SK-N-SH (cell line): Measurements from ENCODE around the gene ANKRD44. TPM values are rescaled to one million over a fixed set of nuclear protein-coding genes. Genes with fewer than 3 reads are reported as not detected.

Experiments used
- CTCF ChIA-PET: fragments of 300-600, 350-600 bp; formaldehyde crosslinking; extraction: SDS; loops from one replicate; lab custom pipeline; 2021; lab: Yijun Ruan, JAX
- POLR2A ChIA-PET: fragments of 350-600 bp; sonication (Branson Sonifier 250); formaldehyde crosslinking; extraction: SDS; loops from one replicate; lab custom pipeline; 2020; ENCODE audit warnings: antibody characterized with exemption, inconsistent platforms; lab: Yijun Ruan, JAX
- DNase-seq: peaks from one replicate; pipeline ENCODE4 v3.0.0; 2012
- H2AFZ ChIP-seq: fragments of 200-600 bp; sonication (generic); 2 replicates; pipeline ENCODE4 v1.8.1; 2016; ENCODE audit warnings: antibody characterized with exemption, mild to moderate bottlenecking, low read depth
- H3F3A ChIP-seq: fragments of 200-600 bp; sonication (generic); replicated peaks from 2 replicates; pipeline ENCODE3; 2016; ENCODE audit warnings: antibody characterized with exemption, mild to moderate bottlenecking; ENCODE audit not compliant: insufficient read depth
- H3K27ac ChIP-seq, 2 experiments: fragments of 200-500 bp in 1 of 2; fragments of 200-600 bp in 1 of 2; sonication (Bioruptor generic) in 1 of 2; sonication (generic), shearing (Covaris generic) in 1 of 2; 2 replicates each; pipeline versions ENCODE4 v1.5.1 to v1.6.1; 2014 to 2016; ENCODE audit warnings: low read depth in 2 of 2, inconsistent platforms in 1 of 2, low read length in 1 of 2, mild to moderate bottlenecking in 1 of 2, mixed read lengths in 1 of 2
- H3K27me3 ChIP-seq: fragments of 200-600 bp; sonication (generic), shearing (Covaris generic); 2 replicates; pipeline ENCODE4 v1.6.1; 2016; ENCODE audit warnings: mixed run types; ENCODE audit not compliant: insufficient read depth
- H3K36me3 ChIP-seq, 2 experiments: fragments of 200-500 bp in 1 of 2; fragments of 200-600 bp in 1 of 2; sonication (Bioruptor generic) in 1 of 2; sonication (generic) in 1 of 2; replicated peaks in 1 of 2; 2 replicates each; pipeline versions ENCODE3 to v1.5.1; 2014 to 2016; ENCODE audit warnings: low read length in 1 of 2, mild to moderate bottlenecking in 1 of 2; ENCODE audit not compliant: insufficient read depth in 2 of 2, control insufficient read depth in 1 of 2
- H3K4me1 ChIP-seq, 2 experiments: fragments of 200-500 bp in 1 of 2; fragments of 200-600 bp in 1 of 2; sonication (Bioruptor generic) in 1 of 2; sonication (generic), shearing (Covaris generic) in 1 of 2; 2 replicates each; pipeline versions ENCODE4 v1.5.1 to v1.6.1; 2014 to 2016; ENCODE audit warnings: low read depth in 1 of 2, low read length in 1 of 2, mixed run types in 1 of 2; ENCODE audit not compliant: insufficient read depth in 2 of 2, control insufficient read depth in 1 of 2
- H3K4me2 ChIP-seq: fragments of 200-600 bp; sonication (generic), shearing (Covaris generic); 2 replicates; pipeline ENCODE4 v1.6.1; 2017; ENCODE audit warnings: mixed run types
- H3K4me3 ChIP-seq, 2 experiments: fragments of 200-500 bp in 1 of 2; fragments of 200-600 bp in 1 of 2; sonication (Bioruptor generic) in 1 of 2; sonication (generic), shearing (Covaris generic) in 1 of 2; 2 replicates each; pipeline versions ENCODE4 v1.5.1 to v1.8.1; 2014 to 2016; ENCODE audit warnings: low read depth in 2 of 2, inconsistent platforms in 1 of 2, low read length in 1 of 2, mild to moderate bottlenecking in 1 of 2, mixed read lengths in 1 of 2, moderate library complexity in 1 of 2
- H3K79me2 ChIP-seq: fragments of 200-600 bp; sonication (generic); 2 replicates; pipeline ENCODE4 v1.8.1; 2017; ENCODE audit warnings: mild to moderate bottlenecking; ENCODE audit not compliant: insufficient read depth
- H3K9ac ChIP-seq: fragments of 200-600 bp; sonication (generic); 2 replicates; pipeline ENCODE4 v1.6.1; 2017; ENCODE audit warnings: mixed run types
- H3K9me2 ChIP-seq: fragments of 200-600 bp; sonication (generic); 2 replicates; pipeline ENCODE4 v1.6.1; 2017; ENCODE audit warnings: mixed run types
- H3K9me3 ChIP-seq: fragments of 200-600 bp; sonication (generic); 2 replicates; pipeline ENCODE4 v1.6.1; 2017; ENCODE audit warnings: mixed run types, mild to moderate bottlenecking, moderate library complexity
- H4K20me1 ChIP-seq: fragments of 200-600 bp; sonication (generic); 2 replicates; pipeline ENCODE4 v1.6.1; 2017; ENCODE audit warnings: mild to moderate bottlenecking, mixed run types; ENCODE audit not compliant: insufficient read depth
- EP300 ChIP-seq, 2 experiments: IDR thresholded peaks; 2 replicates each; pipeline versions ENCODE4 v1.4.0 to v1.6.1; 2012; ENCODE audit warnings: borderline replicate concordance in 1 of 2, low read depth in 1 of 2, low read length in 1 of 2
- FOXJ3 ChIP-seq: sonication (generic); formaldehyde crosslinking; IDR thresholded peaks from 2 replicates; pipeline ENCODE4 v1.5.1; 2020; ENCODE audit warnings: mild to moderate bottlenecking, missing genetic modification reagents
- FOXM1 ChIP-seq: IDR thresholded peaks from 2 replicates; pipeline ENCODE4 v1.4.0; 2012; ENCODE audit warnings: low read depth, mild to moderate bottlenecking
- JUND ChIP-seq: IDR thresholded peaks from 2 replicates; pipeline ENCODE4 v1.4.0; 2012
- MXI1 ChIP-seq: IDR thresholded peaks from 2 replicates; pipeline ENCODE4 v1.6.1; 2012; ENCODE audit warnings: mild to moderate bottlenecking, low read depth, low read length, improper control_type of control experiment
- NFIC ChIP-seq: IDR thresholded peaks from 2 replicates; pipeline ENCODE4 v1.4.0; 2012; ENCODE audit warnings: borderline replicate concordance
- NRF1 ChIP-seq: IDR thresholded peaks from 2 replicates; pipeline ENCODE4 v1.6.1; 2012; ENCODE audit warnings: low read depth, mild to moderate bottlenecking, low read length
- POLR2AphosphoS5 ChIP-seq: IDR thresholded peaks from 2 replicates; pipeline ENCODE4 v1.6.1; 2012; ENCODE audit warnings: low read depth, low read length
- RAD21 ChIP-seq: IDR thresholded peaks from 2 replicates; pipeline ENCODE4 v1.6.1; 2012; ENCODE audit warnings: mild to moderate bottlenecking, low read length
- SMC3 ChIP-seq: IDR thresholded peaks from 2 replicates; pipeline ENCODE4 v1.6.1; 2012; ENCODE audit warnings: low read depth, low read length, improper control_type of control experiment
- TAF1 ChIP-seq: IDR thresholded peaks from 2 replicates; pipeline ENCODE4 v1.6.1; 2012; ENCODE audit warnings: low read depth, mild to moderate bottlenecking, low read length, moderate library complexity, borderline replicate concordance
- TEAD4 ChIP-seq: IDR thresholded peaks from 2 replicates; pipeline ENCODE4 v1.4.0; 2012; ENCODE audit warnings: mild to moderate bottlenecking, borderline replicate concordance; ENCODE audit not compliant: insufficient read depth
- WGBS: methylation state at CpG from one replicate; pipeline ENCODE4 v1.1.6; 2017; ENCODE audit warnings: low lambda C conversion rate; 5-methylcytosine and 5-hydroxymethylcytosine counted together
- polyA plus RNA-seq, 3 experiments: library from polyadenylated mRNA; depleted of rRNA; stranded (reverse); fragments of >200 nt; gene quantifications; 2 replicates each; pipeline ENCODE4 v1.2.3, GENCODE V29; 2012
- TF ChIP-seq, protein P1 (sequence below): fragments of 150-350 bp; IDR thresholded peaks from 2 replicates; pipeline ENCODE4 v1.6.1; 2016; ENCODE audit warnings: mild to moderate bottlenecking, low read depth, low read length
- TF ChIP-seq, protein P2 (sequence below): IDR thresholded peaks from 2 replicates; pipeline ENCODE4 v1.6.1; 2012; ENCODE audit warnings: mild to moderate bottlenecking, low read depth, low read length, moderate library complexity
- TF ChIP-seq, protein P3 (sequence below): IDR thresholded peaks from 2 replicates; pipeline ENCODE4 v1.4.0; 2012; ENCODE audit warnings: low read depth, borderline replicate concordance
- TF ChIP-seq, protein P4 (sequence below): IDR thresholded peaks from 2 replicates; pipeline ENCODE4; 2012

The ANKRD44 gene
- polyA plus RNA-seq, 1 of the 3 experiments (the other 2 are of a cell fraction): 12.5 TPM

DNA sequence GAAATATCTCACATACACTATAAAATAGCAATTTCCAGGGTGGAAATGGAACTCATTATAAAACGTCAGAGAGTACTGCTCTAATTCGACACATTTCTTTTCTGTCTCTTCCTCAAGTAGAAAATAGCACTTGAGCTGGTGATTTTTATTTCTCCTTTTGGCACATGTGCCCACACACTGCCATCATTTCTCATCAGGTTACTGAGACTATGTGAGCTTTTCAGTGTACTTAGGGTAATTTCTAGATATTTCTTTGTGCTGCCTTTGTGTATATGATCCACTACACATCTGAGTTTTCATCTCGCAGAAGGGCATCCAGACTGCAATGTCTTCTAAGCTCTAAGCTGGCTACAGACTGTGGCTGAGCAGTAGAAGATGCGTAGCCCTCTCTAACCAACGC, 321.9 kb downstream of the ANKRD44 start:
- Histone ChIP-seq H2AFZ (peak overlapping the region; percentile 87), H3K4me3 (peak overlapping the region in 1 of 2 experiments; percentile 25; a peak in 2 of 4 replicates), H3K9ac (peak overlapping the region; percentile 81), H3F3A (peaks cover 13% of the 10 kb centered on the region), H3K9me3 (no peaks in the 10 kb centered on the region), H3K27me3 (no peaks in the 10 kb centered on the region), H3K4me1 (peaks cover 16 to 24% of the 10 kb centered on the region in 2 experiments), H3K79me2 (no peaks in the 10 kb centered on the region), H3K9me2 (no peaks in the 10 kb centered on the region), H3K36me3 (peaks cover 0 to 5% of the 10 kb centered on the region in 2 experiments), H4K20me1 (no peaks in the 10 kb centered on the region), H3K27ac (peak overlapping the region; percentile 93 to 99), H3K4me2 (peak overlapping the region; percentile 66; the same call in 1 of the 2 replicates)
- TF ChIP-seq, protein P1, sequence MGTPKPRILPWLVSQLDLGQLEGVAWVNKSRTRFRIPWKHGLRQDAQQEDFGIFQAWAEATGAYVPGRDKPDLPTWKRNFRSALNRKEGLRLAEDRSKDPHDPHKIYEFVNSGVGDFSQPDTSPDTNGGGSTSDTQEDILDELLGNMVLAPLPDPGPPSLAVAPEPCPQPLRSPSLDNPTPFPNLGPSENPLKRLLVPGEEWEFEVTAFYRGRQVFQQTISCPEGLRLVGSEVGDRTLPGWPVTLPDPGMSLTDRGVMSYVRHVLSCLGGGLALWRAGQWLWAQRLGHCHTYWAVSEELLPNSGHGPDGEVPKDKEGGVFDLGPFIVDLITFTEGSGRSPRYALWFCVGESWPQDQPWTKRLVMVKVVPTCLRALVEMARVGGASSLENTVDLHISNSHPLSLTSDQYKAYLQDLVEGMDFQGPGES: no peak
- TF ChIP-seq TAF1: no peak
- 80% methylated on average over 5 of the region's 5 CpGs for WGBS
- CTCF ChIA-PET: interaction anchor here (0.9 to 1.4 kb wide), 3 partner anchors 19 to 93 kb away, joined by 3 to 4 read pairs (median 4); no protein-coding TSS in a partner anchor
- POLR2A ChIA-PET: interaction anchor here (0.6 kb wide), 1 partner anchor 171 kb away, joined by 3 read pairs; no protein-coding TSS in a partner anchor
- DNase-seq: no peak

DNA sequence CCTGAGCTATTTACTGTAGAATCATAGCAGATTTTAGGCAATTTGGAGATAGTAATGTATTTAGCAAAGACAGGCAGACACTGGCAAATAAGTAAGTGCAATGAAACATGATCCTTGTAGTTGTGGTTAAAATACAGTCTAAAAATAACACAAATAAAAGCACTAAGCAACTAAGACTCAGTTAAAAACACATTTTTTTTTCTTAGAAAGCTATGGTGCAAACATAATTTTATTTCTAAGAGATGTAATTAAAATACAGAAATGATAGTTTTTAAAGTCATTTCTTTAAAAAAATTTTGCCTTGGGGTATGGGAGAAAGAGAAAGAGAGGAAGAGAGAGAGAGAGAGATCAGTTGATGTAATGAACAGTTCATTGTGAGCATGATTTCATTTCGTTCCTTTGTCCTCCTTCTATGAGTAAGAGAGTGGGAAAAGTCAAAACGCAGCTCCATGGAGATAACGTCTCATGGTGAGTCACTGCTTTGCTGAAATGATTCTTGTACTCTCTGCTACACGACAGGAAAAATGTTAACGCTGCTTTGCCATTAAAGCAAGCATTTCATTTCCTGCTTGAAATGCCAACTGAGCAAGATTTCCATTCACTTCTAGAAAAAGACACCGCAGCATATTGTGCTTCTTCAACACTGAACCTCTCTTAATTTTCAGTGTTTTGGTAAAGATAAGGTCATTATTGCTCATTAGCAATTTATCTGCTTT, 322.8 kb downstream of the ANKRD44 start:
- Histone ChIP-seq H3K4me1 (peaks cover 16 to 24% of the 10 kb centered on the region in 2 experiments), H3K36me3 (no peaks in the 10 kb centered on the region), H3K9me2 (no peaks in the 10 kb centered on the region), H3K79me2 (no peaks in the 10 kb centered on the region), H3K27ac (peak overlapping the region; percentile 93 to 99), H3K27me3 (no peaks in the 10 kb centered on the region), H3K9me3 (no peaks in the 10 kb centered on the region), H3K4me2 (peak overlapping the region; percentile 75), H2AFZ (peak overlapping the region; percentile 87), H4K20me1 (no peaks in the 10 kb centered on the region), H3F3A (peaks cover 13% of the 10 kb centered on the region), H3K9ac (peak overlapping the region; percentile 81), H3K4me3 (peak overlapping the region; percentile 25 to 34; a peak in 2 of 4 replicates)
- peak; percentile 38 for DNase-seq
- ChIA-PET CTCF (interaction anchor here (0.7 kb wide), 1 partner anchor 1126 kb away, joined by 3 read pairs; no protein-coding TSS in a partner anchor), POLR2A (no interaction called here)
- 5% methylated on average over 6 of the region's 6 CpGs for WGBS
- TF ChIP-seq POLR2AphosphoS5 (peak; percentile 76), RAD21 (peak; percentile 10; the same call in 1 of the 2 replicates), EP300 (IDR thresholded peaks at IDR 0.05; ENCODE audit: borderline replicate concordance in 1 of 2, low read depth in 1 of 2, low read length in 1 of 2) (peak in 1 of 2 experiments; percentile 49; a peak in 1 of 4 replicates), TAF1 (peak; percentile 84; the same call in 1 of the 2 replicates), TEAD4 (no peak), NFIC (peak; percentile 20; the same call in 1 of the 2 replicates), SMC3 (no peak), JUND (peak; percentile 88), FOXJ3 (CRISPR knock-in tag) (no peak), MXI1 (0 out of 2 replicates have a peak, but pooled peaks have one; percentile 13), FOXM1 (0 out of 2 replicates have a peak, but pooled peaks have one; percentile 20), NRF1 (no peak)
- TF ChIP-seq, protein P2, sequence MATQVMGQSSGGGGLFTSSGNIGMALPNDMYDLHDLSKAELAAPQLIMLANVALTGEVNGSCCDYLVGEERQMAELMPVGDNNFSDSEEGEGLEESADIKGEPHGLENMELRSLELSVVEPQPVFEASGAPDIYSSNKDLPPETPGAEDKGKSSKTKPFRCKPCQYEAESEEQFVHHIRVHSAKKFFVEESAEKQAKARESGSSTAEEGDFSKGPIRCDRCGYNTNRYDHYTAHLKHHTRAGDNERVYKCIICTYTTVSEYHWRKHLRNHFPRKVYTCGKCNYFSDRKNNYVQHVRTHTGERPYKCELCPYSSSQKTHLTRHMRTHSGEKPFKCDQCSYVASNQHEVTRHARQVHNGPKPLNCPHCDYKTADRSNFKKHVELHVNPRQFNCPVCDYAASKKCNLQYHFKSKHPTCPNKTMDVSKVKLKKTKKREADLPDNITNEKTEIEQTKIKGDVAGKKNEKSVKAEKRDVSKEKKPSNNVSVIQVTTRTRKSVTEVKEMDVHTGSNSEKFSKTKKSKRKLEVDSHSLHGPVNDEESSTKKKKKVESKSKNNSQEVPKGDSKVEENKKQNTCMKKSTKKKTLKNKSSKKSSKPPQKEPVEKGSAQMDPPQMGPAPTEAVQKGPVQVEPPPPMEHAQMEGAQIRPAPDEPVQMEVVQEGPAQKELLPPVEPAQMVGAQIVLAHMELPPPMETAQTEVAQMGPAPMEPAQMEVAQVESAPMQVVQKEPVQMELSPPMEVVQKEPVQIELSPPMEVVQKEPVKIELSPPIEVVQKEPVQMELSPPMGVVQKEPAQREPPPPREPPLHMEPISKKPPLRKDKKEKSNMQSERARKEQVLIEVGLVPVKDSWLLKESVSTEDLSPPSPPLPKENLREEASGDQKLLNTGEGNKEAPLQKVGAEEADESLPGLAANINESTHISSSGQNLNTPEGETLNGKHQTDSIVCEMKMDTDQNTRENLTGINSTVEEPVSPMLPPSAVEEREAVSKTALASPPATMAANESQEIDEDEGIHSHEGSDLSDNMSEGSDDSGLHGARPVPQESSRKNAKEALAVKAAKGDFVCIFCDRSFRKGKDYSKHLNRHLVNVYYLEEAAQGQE: peak; percentile 36; the same call in 1 of the 2 replicates
- TF ChIP-seq, protein P1: no peak
- TF ChIP-seq, protein P3, sequence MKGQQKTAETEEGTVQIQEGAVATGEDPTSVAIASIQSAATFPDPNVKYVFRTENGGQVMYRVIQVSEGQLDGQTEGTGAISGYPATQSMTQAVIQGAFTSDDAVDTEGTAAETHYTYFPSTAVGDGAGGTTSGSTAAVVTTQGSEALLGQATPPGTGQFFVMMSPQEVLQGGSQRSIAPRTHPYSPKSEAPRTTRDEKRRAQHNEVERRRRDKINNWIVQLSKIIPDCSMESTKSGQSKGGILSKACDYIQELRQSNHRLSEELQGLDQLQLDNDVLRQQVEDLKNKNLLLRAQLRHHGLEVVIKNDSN: no peak
- TF ChIP-seq, protein P4, sequence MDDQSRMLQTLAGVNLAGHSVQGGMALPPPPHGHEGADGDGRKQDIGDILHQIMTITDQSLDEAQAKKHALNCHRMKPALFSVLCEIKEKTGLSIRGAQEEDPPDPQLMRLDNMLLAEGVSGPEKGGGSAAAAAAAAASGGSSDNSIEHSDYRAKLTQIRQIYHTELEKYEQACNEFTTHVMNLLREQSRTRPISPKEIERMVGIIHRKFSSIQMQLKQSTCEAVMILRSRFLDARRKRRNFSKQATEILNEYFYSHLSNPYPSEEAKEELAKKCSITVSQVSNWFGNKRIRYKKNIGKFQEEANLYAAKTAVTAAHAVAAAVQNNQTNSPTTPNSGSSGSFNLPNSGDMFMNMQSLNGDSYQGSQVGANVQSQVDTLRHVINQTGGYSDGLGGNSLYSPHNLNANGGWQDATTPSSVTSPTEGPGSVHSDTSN: peak; percentile 48; the same call in 1 of the 2 replicates
